Chondrocyte (in vitro differentiated cells): Measurements from ENCODE around the gene PPM1G. TPM values are rescaled to one million over a fixed set of nuclear protein-coding genes. Genes with fewer than 3 reads are reported as not detected.

ENCODE experiments used
- DNase-seq: peaks from one replicate; pipeline ENCODE4 v3.0.0; 2021; ENCODE audit warnings: mixed read lengths, low spot score
- H3K27ac Mint-ChIP-seq: one replicate; pipeline ENCODE4 v1.8.0; 2021; ENCODE audit warnings: mild to moderate bottlenecking, moderate library complexity, mixed read lengths; ENCODE audit not compliant: unreplicated experiment
- H3K27me3 Mint-ChIP-seq: 2 replicates; pipeline ENCODE4 v1.8.0; 2021; ENCODE audit warnings: low read depth, mixed read lengths
- H3K36me3 Mint-ChIP-seq: 2 replicates; pipeline ENCODE4 v1.8.0; 2021; ENCODE audit warnings: low read depth, mixed read lengths
- H3K4me1 Mint-ChIP-seq: 2 replicates; pipeline ENCODE4 v1.8.0; 2021; ENCODE audit warnings: low read depth, mild to moderate bottlenecking, mixed read lengths
- H3K4me3 Mint-ChIP-seq: one replicate; pipeline ENCODE4 v1.8.0; 2021; ENCODE audit warnings: mild to moderate bottlenecking, moderate library complexity, mixed read lengths; ENCODE audit not compliant: unreplicated experiment
- H3K9me3 Mint-ChIP-seq: 2 replicates; pipeline ENCODE4 v1.8.0; 2021; ENCODE audit warnings: low read depth, mixed read lengths
- CTCF ChIP-seq: fragments of 200-600 bp; sonication (generic); IDR thresholded peaks from 2 replicates; pipeline ENCODE4 v1.5.0; 2021; ENCODE audit warnings: antibody characterized with exemption, mild to moderate bottlenecking, moderate library complexity
- total RNA-seq: library from RNA; stranded (reverse); gene quantifications from 3 replicates; pipeline ENCODE4 v1.2.1, GENCODE V29; 2021

PPM1G gene
- total RNA-seq, 1 donor from 2014 or later: 55.7 TPM

DNA sequence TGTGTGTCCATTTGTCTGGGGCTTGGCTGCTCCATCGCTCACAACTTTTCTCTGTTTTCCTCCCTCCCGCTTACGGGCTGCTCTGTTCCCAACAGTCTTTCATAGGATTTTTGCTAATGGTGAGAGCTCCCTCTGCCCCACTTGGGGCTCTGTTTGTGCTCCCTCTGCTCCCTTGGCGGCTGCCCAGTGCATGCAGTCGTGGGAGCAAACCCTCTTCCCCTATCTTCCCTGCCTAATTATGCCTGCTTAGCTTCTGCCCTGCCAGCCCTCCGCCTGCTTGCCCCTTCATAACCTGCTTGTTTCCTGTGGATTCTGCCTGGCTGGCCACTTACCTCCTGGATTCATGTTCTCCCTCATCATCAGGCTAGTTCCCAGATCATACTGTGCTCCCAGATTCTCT is 26.2 kb upstream of the PPM1G start:
- DNase-seq: no peak
- H3K9me3 Mint-ChIP-seq: no peaks in the 10 kb centered on the region
- H3K36me3 Mint-ChIP-seq: peaks cover 52% of the 10 kb centered on the region
- H3K4me1 Mint-ChIP-seq: peaks cover 14% of the 10 kb centered on the region
- H3K27ac Mint-ChIP-seq: peak overlapping the region; percentile 52
- H3K4me3 Mint-ChIP-seq: no peak overlapping the region
- TF ChIP-seq CTCF: no peak
- H3K27me3 Mint-ChIP-seq: no peaks in the 10 kb centered on the region

- no peak for DNase-seq
- H3K27ac Mint-ChIP-seq: peak overlapping the region; percentile 77
- peaks cover 35% of the 10 kb centered on the region for H3K4me1 Mint-ChIP-seq
- peak overlapping the region; percentile 31 for H3K4me3 Mint-ChIP-seq
- H3K36me3 Mint-ChIP-seq: peaks cover 32% of the 10 kb centered on the region
- no peaks in the 10 kb centered on the region for H3K27me3 Mint-ChIP-seq
- TF ChIP-seq CTCF: no peak
- H3K9me3 Mint-ChIP-seq: no peaks in the 10 kb centered on the region
Measured at GRCh38 chr2:27431395-27431794, 22.0 kb upstream of the PPM1G start.

DNA sequence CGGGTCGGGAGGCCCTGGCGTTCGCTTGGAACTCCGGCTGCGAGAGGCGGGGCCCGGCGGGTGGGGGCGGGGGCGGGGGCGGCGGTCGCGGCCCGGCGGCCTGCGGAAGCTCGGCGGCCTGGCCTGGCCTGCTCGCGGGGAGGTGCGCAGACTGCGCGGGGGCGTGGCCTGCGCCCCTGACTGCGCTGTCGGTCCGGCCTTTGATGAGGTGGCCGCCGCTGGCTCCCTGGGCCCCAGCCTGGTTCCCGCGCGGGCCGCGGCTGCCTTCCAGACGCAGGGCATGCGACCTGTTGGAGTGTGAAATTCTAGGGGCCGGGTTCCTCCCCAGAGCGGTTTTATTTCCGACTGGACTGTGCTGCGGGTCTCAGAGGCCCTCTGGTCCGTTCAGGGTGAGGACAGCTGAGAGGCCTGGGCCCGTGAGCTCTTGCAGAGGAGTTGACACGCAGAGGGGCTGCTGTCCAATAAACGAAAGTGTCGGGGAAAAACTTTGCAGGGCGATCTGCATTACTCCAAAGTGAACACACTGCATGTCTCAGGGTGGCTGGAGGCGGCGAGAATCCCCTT is 19.7 kb upstream of the PPM1G start:
- DNase-seq: no peak
- no peaks in the 10 kb centered on the region for H3K27me3 Mint-ChIP-seq
- peak overlapping the region; percentile 95 for H3K4me3 Mint-ChIP-seq
- peaks cover 11% of the 10 kb centered on the region for H3K36me3 Mint-ChIP-seq
- TF ChIP-seq CTCF: no peak
- no peaks in the 10 kb centered on the region for H3K9me3 Mint-ChIP-seq
- H3K27ac Mint-ChIP-seq: peak overlapping the region; percentile 96
- peaks cover 35% of the 10 kb centered on the region for H3K4me1 Mint-ChIP-seq

- peak within 1 kb of the TSS; percentile 98 for H3K27ac Mint-ChIP-seq
- peak; percentile 96 for DNase-seq
- no peaks in the 10 kb centered on the region for H3K27me3 Mint-ChIP-seq
Measured at GRCh38 chr2:27428213-27428977, 19.0 kb upstream of the PPM1G start, which contains the start of gene NRBP1. Gene NRBP1 (plus strand): TSS chr2:27428631. CDS start chr2:27433274, 4,643 bp downstream.

More at GRCh38 chr2:27428213-27428977, 19.0 kb upstream of the PPM1G start, which contains the start of gene NRBP1:
- Mint-ChIP-seq H3K9me3 (no peaks in the 10 kb centered on the region), H3K36me3 (peaks cover 4% of the 10 kb centered on the region), H3K4me3 (peak within 1 kb of the TSS; percentile 95), H3K4me1 (peaks cover 35% of the 10 kb centered on the region)
- peak; percentile 34 for TF ChIP-seq CTCF
